Measurements from ENCODE around the gene TMEM53.

The TMEM53 gene

GRCh38 chr1:44645476-44646244, 28.6 kb downstream of the TMEM53 start:
- DNase-seq: no peak

GRCh38 chr1:44644806-44645205, 29.5 kb downstream of the TMEM53 start:
- DNase-seq: no peak

- no peak for DNase-seq
Measured at GRCh38 chr1:44643721-44644334, 30.5 kb downstream of the TMEM53 start.

- DNase-seq: no peak
Measured at GRCh38 chr1:44642925-44643324, 31.4 kb downstream of the TMEM53 start.

GRCh38 chr1:44642255-44642654, 32.0 kb downstream of the TMEM53 start:
- no peak for DNase-seq

GRCh38 chr1:44641126-44642102, 32.9 kb downstream of the TMEM53 start:
- DNase-seq: no peak

GRCh38 chr1:44640200-44640853, 34.0 kb downstream of the TMEM53 start:
- no peak for DNase-seq

- DNase-seq: no peak
Measured at GRCh38 chr1:44637702-44638411, 36.4 kb downstream of the TMEM53 start.

GRCh38 chr1:44636688-44637598, 37.3 kb downstream of the TMEM53 start:
- no peak for DNase-seq

GRCh38 chr1:44636083-44636687, 38.1 kb downstream of the TMEM53 start:
- no peak for DNase-seq

- DNase-seq: no peak
Measured at GRCh38 chr1:44635439-44635838, 38.8 kb downstream of the TMEM53 start.

- DNase-seq: no peak
Measured at GRCh38 chr1:44634606-44635189, 39.6 kb downstream of the TMEM53 start.

GRCh38 chr1:44632598-44632997, 41.7 kb downstream of the TMEM53 start:
- no peak for DNase-seq

GRCh38 chr1:44631647-44632539, 42.4 kb downstream of the TMEM53 start:
- DNase-seq: peak; percentile 74 to 83

GRCh38 chr1:44631333-44631646, 43.0 kb downstream of the TMEM53 start:
- DNase-seq: peak in 1 of 2 experiments; percentile 37

GRCh38 chr1:44630116-44630515, 44.2 kb downstream of the TMEM53 start:
- DNase-seq: no peak

GRCh38 chr1:44628962-44629756, 45.1 kb downstream of the TMEM53 start:
- DNase-seq: no peak

- no peak for DNase-seq
Measured at GRCh38 chr1:44625348-44625747, 48.9 kb downstream of the TMEM53 start.
